ENCODE results near the gene INPP4A.

INPP4A gene

DNA sequence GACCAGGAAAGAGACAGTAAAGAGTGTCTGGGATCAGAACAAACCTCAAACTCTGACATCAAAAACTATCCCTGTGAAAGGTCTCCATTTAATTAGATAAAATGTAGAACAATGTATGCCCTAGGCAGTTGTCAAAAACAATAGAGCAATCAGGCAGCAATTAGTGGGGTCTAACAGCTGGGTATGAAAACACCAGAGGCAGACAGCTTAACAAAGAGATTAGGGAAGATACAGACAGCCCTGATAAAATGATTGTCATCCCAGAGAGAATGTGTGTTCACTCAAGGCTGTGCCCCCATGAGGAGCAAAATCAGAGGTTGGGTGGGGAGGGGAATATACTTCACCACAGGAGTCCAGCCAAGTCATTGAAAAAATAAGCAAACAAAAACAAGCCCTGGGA lies 50.0 kb downstream of the INPP4A start:
- no peak for DNase-seq (ENCODE audit: low spot score)

DNA sequence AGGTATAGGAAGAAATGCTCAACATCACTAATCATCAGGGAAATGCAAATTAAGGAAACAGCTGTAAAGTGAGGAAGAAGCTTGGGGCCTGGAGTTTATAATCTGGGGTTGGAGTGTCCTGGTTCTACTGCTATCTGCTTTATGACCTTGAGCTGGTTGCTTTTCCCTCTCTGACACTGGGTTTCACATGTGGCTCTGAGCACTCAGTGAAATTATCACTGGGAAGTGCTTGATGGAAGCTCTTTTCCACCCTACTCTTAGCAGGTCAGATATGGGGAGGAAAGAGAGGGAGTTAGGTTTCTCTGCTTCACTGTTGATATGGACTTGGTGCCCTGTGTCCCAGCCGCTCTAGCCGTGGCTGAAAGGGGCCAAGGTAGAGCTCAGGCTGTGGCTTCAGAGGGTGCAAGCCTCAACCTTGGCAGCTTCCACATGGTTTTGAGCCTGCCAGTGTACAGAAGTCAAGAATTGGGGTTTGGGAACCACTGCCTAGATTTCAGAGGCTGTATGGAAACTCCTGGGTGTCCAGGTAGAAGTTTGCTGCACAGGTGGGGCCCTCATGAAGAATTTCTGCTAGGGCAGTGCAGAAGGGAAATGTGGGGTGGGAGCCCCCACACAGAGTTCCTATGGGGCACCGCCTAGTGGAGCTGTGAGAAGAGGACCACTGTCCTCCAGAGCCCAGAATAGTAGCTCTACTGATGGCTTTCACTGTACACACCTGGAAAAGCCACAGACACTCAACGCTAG lies 52.3 kb downstream of the INPP4A start:
- no peak for DNase-seq (ENCODE audit: low spot score)

DNA sequence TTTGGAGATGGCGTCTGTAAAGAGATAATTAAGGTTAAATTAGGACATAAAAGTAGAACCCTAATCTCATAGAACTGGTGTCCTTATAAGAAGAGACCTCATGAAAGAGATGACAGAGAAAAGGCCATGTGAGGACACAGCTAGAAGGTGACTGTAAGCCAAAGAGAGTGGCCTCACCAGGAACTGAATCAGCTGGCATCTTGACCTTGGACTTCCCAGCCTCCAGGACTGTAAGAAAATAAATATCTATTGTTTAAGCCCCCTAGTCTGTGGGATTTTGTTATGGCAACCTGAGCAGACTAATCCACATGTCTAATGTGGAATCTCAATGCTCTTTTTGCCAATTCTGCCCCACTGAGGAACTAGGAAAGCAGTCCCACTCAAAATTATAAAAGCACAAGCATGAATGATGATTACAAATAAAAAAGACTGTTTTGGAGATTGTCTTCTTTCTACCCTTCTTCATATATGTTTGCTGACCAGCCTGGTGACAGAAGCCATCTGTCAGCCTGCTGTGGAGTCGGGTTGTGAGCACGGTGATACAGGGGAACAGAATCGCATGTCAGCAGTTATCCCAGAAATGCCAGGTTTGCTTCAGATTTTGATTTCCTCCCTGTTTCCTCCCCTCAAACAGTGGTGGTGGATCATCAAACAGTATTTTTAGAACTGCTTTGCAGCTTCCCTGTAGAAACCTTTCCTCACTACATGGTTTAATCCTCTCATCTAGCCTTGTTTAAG lies 54.2 kb downstream of the INPP4A start:
- DNase-seq (ENCODE audit: low spot score), result no peak

DNA sequence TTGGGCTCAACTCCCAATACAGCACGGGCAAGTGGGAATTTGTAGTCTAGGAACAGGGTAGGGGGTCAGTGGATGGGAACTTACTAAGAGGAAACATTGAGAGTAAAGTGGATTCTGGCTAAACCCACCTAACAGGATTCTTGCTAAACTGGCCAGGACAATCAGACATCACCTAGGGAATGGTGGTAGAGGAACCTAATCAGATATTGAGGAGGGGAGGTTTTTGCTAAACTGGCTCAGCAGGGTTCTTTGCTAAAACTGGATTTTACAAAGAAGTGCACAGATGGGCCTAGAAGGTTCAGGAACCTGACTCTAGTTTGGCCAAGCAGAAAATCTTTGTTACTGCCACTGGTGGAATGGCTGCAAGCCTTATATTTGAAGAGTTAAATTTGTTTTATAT lies 55.9 kb downstream of the INPP4A start:
- no peak for DNase-seq (ENCODE audit: low spot score)

DNA sequence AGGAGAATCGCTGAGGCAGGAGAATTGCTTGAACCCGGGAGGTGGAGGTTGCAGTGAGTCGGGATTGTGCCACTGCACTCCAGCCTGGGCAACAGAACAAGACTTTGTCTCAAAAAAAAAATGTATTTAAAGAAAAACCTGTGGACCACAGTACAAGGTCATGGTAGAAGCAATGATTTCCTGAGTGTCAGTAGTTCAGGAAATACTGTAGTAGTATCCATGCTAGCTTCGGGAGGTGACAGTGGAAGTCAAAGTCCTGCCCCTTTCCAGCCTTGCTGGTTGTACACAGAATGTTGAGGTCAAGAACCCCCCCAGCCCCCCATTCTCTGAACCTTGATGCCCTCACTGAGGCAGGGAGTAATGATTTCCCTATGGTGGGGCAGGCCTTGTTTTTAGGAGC lies 56.6 kb downstream of the INPP4A start:
- DNase-seq (ENCODE audit: low spot score), result no peak

DNA sequence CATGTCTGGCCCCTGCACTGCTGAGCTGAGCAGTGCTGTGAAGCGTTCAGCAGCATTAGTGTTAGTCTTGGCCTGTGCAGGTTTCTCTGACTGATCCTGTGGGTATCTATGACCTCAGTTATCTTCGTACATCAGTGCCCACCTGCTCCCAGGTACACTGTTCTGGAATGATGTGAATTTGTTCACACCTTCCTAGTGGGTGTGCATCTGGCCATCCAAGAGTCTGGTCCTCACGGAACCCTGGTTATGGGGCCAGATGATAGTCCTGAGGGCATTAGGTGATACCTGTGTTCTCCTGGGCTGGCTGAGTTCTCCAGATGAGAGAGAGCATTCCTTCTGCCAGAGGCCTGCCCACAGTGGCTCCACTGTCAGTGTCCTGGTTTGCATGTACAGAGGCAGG lies 57.2 kb downstream of the INPP4A start:
- no peak for DNase-seq (ENCODE audit: low spot score)

DNA sequence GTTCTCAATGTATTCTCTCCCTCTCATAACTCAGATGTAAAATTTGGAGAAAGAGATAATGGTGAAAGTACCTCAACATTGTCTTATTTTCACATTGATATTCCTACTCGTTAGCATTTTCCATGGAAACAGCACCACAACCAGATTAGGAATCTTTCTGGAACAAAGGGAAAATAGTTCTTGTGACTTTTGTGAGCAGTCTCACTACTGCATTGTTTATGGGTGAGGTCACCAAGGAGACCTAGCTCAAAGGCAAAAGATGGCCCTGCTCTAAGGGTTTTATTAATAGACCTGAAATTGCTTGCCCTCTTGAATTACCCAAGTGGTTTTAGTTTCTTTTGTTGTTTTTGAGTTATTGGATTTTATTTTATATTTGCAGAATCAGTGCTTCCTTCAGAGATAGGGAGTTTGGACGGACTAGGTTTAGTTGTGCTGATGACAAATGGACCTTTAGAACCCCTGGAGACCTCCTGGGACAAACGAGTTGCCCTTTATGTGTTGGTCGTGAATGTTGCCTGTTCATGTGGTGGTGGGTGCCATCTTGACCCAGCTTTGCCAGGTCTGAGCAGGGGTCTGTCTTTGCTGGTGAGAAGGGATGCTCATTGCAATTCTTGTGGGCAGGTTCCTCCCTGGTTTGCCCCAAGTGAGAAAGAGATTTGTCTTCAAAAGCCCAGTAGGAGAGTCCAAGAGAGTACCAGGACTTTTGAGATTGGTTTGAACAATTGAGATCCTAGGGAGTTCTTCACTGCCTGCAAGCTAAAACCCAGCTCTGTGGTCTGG lies 58.1 kb downstream of the INPP4A start:
- DNase-seq (ENCODE audit: low spot score), result no peak

DNA sequence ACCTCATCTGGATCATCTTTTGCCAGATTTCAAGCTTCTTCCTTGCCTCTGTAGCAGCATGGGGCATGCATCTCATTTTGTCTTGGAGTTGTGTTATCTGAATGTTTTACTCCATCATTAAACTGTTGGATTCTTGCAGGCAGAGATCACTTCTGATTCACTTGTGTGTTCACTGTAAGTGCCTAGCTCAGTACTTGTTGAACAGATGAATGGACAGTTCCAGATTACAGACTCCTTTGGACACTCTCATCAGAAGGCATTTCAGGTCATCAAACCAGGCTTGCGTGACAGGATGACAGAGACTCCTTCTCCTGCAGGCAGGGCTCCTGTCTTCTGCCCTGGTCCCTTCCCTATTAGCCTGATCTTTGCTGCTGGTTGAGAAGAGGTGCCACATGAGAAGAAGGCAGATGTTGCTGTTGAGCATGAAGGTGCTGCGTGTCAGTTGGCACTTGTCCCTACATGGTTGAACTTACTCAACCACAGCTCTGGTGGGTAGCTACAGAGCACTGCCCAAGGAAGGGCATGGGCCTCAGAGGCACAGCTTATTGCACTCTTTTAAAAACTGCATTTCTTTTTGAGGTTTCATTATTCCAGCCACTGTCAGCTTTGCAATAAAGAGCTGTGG lies 58.9 kb downstream of the INPP4A start:
- DNase-seq (ENCODE audit: low spot score), result no peak

DNA sequence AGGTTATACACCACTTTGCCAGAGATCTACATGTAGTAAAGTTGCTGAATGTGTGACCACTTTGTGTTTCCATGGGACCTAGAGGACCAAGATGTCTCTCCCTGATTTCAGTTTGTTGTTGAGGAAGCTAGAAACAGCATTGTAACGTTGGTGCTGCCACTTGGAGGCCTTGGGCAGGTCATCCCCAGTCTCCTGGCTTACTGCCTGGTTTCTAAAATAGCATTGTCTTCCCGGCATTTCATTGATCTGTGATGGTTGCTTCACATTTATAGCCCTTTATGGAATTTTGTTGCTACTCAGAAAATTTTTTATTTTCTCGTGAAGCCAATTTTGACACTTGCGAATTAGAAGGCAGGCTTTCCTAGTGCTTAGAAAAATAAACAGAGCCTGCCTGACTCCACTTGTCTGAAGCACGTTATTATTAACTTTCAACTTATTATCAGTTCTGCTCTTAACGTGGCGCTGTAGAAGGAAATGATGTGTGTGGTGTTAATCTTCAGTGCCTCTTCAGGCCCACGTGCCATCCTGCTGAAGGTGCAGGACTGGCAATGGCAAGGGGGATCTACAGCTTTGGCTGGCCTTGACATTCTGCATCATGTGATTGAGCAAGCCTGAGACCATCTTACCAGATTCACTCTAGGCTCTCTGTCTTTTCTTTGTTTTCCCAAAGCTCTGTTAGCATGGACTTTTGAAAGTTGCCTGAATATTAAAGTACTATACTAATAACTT lies 59.9 kb downstream of the INPP4A start:
- DNase-seq (ENCODE audit: low spot score), result no peak

DNA sequence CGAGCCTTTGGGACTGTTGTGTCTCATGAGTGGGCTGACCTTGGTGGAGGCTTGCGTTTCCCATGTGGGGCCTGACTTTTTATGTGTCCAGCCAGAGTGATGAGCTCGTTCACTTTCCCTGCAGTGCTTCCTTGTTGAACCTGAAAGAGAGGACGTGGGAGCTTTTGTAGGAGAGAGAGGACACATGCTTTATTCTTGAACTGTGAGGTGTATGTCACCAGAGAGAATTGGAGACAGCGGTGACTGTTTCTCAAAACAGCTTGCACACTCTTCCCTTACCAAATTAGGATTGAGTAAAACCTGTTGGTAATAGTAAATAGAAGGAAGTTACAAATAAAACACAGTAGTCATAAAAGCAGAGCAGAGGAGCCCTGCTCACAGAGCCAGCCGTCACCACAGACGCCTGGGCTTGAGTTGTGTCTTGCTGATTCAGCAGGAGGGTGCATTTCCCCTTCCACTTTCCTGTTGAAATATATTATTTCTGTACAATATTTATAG lies 60.7 kb downstream of the INPP4A start:
- DNase-seq (ENCODE audit: low spot score), result peak; percentile 17

DNA sequence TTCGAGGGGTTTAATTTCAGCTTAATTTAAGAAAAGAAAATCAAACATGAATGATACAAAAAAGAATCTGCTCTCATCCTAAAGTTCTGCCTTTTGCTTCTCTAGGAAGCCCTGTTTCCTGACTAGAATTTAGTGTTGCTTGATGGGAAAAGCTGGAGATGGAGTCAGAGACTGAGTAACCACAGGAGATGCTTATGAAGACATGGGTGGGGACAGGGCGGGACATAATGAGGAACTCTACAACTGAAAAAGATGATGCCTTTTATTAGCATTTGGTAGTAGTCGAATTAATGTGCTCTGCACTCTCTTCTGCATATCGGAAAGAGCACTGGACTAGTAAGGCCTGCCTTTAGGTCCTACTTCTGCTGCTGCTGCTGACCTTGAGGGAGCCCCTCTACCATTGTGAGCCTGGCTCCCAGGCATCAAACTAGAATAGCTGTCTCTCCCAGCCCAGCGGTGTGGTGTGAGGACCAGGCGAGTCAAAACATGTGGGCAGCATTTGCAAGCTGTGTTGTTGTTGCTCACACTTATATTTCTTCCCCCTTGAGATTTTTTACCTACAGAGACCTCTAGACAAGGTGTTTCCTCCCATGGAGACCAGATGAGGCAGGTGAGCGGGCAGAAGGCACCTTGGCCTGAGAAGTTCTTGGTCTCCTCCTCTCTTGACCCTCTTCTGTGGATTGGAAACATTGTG lies 61.5 kb downstream of the INPP4A start:
- no peak for DNase-seq (ENCODE audit: low spot score)

DNA sequence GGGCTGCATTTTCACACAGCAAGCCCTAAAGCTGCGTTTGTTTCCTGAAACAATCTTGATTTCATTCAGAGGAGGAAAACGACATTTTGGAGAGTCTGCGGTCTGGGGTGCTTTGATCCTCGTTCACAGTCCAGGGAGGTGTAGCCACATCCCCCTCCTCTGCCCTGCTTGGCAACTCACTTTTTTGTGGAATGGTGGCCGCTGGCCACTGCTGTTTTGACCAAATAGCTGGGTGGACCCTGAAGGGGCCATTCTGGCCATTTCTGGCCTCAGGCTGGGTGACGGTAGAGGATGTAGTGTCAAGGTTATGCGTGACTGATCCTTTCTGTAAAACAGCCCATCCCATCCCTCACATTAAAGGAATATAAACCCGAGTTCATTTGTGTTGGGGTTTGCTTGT lies 62.2 kb downstream of the INPP4A start:
- DNase-seq (ENCODE audit: low spot score), result no peak

DNA sequence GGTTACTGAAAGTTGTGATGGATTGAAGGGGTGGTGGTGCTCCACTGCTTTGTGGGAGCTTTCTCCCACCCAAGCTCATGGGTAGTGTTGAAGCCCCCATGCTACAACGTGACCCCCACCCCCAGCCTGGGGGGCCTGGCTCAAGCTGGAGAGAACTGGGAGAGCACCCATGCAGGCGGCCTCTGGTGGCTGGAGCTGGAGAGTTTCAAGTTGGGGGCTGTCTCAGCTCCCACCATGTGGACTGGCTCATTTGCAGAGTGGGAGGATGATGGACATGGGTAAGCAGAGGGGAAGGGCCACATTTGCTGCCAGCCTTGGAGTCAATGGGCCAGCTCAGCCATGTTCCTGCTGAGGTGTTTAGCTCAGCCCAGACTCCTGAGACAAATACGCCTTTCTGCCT lies 62.8 kb downstream of the INPP4A start:
- no peak for DNase-seq (ENCODE audit: low spot score)

DNA sequence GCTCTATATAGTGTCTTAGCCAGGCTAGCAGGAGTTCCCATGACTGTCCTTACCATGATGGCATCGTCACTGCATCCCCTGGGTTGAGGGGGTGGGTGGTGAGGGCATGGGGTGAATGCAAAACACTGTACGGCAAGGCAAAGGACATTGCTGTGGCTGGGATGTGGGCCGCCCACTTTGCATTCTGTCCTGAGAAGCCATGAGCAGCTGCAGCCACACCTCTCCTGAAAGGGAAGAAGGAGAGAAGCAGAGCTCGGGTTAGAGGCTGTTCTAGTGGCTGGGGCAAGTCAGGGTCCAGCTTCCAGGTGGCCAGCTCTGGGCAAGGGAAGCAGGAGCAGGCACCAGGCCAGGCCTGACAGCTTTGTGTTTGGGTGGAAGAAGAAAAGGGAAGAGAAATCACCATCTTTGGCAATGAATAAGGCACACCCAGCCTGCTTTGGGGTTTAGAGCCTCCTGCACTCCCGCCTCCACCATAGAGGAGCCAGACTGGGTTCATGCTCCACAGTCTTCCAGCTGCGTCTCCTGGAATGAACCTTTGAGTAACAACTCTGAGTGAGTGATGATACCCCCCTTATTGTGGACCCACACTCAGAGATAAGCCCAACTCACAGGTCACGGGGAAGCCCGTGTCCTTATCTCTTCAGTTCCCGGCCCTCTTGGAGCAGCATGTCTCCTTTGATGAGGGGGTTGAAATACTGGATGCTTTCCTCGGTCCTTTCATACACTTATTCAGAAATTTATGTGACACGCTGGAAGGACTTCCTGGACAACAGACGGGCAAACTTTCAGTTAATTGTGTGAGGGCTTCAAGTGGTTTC lies 63.4 kb downstream of the INPP4A start:
- DNase-seq (ENCODE audit: low spot score), result no peak

DNA sequence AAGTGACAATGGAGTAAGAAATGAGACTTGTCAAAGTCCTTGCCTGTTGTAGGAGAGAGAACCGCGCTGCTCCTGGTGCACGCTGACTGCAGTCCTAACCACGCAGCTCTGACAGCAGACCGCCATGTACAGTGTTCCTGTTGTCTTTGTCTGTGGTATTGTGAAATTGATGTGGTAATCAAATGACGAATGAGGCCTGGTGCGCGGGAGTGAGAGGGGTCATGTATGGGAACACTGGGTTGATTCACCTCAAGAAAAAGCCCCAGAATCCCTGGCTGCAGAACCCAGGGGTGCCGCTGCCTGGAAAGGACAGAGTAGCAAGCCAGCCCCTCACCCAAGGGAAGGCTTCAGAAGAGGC lies 64.0 kb downstream of the INPP4A start:
- peak; percentile 39 for DNase-seq (ENCODE audit: low spot score)

DNA sequence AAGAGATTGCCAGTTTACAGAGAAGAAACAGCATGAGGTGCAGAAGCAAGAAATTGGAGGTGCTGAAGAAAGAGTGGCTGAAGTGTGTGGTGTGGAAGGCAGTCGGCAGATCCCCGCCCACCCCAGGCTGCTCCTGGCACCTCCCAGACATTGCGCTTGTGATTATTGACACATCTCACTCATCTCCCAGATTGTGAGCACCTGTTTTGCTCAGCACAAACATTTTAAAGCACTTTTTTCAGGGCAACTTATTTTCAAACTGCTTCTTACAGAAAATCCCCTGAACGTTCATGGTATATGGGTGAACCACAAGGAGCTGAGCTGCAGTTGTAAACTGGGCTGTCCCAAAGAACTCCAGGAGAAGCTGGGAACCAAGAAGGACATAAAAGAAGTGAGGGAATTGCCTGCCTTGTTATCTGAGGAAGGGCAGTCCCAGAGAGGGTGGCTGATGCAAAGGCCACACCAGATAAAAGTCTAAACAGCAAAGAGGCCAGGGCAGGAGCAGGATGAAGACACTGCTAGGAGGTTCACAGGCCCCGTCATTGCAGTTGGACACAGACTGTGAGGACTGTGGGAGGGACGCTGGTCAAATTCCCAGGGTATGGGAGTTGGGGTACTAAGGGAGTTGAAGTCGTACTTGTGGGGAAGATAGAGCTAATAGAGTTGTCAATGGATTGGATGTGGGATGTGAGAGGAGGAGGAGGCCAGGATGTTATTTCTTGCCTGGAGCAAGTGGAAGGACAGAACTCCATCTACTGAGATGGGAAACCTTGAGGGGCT lies 65.1 kb downstream of the INPP4A start:
- no peak for DNase-seq (ENCODE audit: low spot score)

DNA sequence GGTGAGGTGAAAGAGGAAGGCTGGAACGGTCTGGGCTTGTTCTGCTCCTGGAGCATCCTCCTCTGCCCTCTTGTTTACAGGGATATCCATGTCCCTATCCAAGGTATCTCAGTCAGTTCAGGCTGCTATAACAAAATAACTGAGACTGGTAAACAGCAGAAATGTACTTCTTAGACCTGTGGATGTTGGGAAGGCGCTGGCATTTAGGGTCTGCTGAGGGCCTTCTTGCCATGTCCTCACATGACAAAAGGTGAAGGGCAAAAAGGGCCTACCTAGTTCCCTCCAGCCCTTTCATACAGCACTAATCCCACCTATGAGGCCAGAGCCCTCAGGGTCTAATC lies 65.6 kb downstream of the INPP4A start:
- DNase-seq (ENCODE audit: low spot score), result no peak

DNA sequence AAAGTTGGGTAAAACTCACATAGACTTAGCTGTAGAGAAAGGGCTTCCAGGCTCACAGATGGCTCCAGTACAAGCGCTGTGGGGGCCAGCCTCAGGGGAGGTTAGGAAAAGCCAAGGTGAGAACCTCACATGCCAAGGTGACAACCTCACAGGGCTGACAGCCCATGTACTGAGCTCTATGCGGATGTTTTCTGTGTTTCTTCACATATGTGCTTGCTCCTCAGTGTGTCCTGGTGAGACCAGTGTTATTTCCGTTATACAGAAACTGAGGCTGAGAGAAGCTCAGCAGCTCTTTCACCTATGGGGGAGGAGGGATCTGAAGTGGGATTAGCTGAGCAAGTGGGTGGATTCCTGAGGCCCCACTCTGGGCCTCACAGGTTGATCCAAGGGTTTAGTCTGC lies 67.3 kb downstream of the INPP4A start:
- DNase-seq (ENCODE audit: low spot score), result no peak

DNA sequence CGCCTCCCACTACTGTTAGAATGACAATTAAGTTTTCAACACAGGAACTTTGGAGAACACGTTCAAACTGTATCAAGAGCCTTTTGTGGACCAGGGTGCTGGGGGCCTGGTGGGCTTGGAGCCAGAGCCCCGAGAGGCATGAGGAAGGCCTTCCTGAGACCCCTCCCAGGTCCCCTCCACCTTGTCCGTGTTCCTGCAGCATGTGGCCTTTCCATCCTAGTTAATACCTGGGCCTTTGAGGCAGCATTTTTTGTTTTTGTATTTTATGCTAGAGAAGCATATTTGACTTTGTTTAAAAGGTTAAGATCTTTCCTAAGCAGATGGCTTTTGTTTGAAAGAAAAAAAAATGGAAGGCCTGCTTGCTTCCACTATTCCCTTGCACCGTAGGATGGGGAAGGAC lies 68.0 kb downstream of the INPP4A start:
- no peak for DNase-seq (ENCODE audit: low spot score)

All from activated CD4-positive, alpha-beta T cell treated with anti-CD3 and anti-CD28 coated beads, Interleukin-2, Interleukin-4, amounts not matched to agents 100 ng/mL and 50 ng/mL, durations not matched to agents 16 hours and 8 hours (primary cell).